ENCODE data around the gene DLG2. TPM values are rescaled to one million over a fixed set of nuclear protein-coding genes. Genes with fewer than 3 reads are reported as not detected.
"Not testable (repeated sequence)": the region's sequence is repeated elsewhere in the genome, so short reads cannot be mapped to it uniquely, and the experiment has no call there.

The DLG2 gene
- total and polyA plus RNA-seq, 2 of the 4 experiments (the other 2 are of a cell fraction): 0.31 to 0.36 TPM

DNA sequence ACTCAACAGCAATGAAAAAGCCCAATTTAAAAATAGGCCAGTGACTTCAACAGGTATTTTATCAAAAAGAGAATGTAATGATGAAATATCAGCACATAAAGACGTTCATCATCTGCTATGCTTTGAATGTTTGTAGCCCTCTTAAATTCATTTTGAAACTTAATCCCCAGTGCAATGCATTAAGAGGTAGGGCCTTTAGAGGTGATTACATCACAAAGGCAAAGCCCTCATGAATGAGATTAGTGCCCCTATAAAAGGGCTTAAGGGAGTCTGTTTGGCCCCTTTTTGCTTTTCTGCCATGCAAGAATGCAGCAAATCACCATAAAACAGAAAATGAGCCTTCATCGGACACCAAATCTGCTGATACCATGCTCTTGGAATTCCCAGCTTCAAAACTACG, 637.0 kb downstream of the DLG2 start:
- no peak overlapping the region for H3K9ac ChIP-seq (ENCODE audit: low read depth, low read length)
- H4K20me1 ChIP-seq (ENCODE audit: insufficient read depth, low read length): no peaks in the 10 kb centered on the region
- H3K23ac ChIP-seq (ENCODE audit: low read depth, low read length): no peak overlapping the region
- H2AFZ ChIP-seq (replicated peaks; ENCODE audit: low read length, poor library complexity): no peak overlapping the region
- no TSS peak for BruUV-seq (replicated peaks)
- no peak overlapping the region for H3K14ac ChIP-seq (replicated peaks; ENCODE audit: low read depth, low read length)
- H2AK5ac ChIP-seq (ENCODE audit: low read depth, low read length): no peak overlapping the region
- no peak overlapping the region for H2BK5ac ChIP-seq (ENCODE audit: low read depth, low read length, poor library complexity, severe bottlenecking)
- no peak overlapping the region for H3K56ac ChIP-seq (ENCODE audit: extremely low read depth, insufficient read depth, low read length)
- H4K8ac ChIP-seq (ENCODE audit: low read depth in 2 of 2, low read length in 2 of 2): no peak overlapping the region
- no peaks in the 10 kb centered on the region for H3K9me1 ChIP-seq (ENCODE audit: insufficient read depth, low read length)
- ChIA-PET POLR2A (ENCODE audit: unreplicated experiment) (no interaction called here), CTCF (no interaction called here)
- H3K9me3 ChIP-seq (ENCODE audit: control insufficient read depth, insufficient read depth, low read length): no peaks in the 10 kb centered on the region; the same call in 1 of the 2 replicates
- no peak overlapping the region for H3K4me3 ChIP-seq (ENCODE audit: insufficient read depth, low read depth, low read length)
- no peaks in the 10 kb centered on the region for H3K79me1 ChIP-seq (ENCODE audit: low read depth in 1 of 2, low read length in 2 of 2)
- no peak overlapping the region for H2BK15ac ChIP-seq (ENCODE audit: low read depth, low read length)
- H3K36me3 ChIP-seq (ENCODE audit: control insufficient read depth, insufficient read depth, low read length): no peaks in the 10 kb centered on the region
- H4K91ac ChIP-seq (ENCODE audit: insufficient read depth, low read depth, low read length): no peak overlapping the region
- H2AK9ac ChIP-seq (replicated peaks; ENCODE audit: low read depth, low read length, poor library complexity): no peak overlapping the region
- H3K27ac ChIP-seq (ENCODE audit: insufficient read depth, low read length): no peak overlapping the region
- dilution Hi-C loops (cut with HindIII; ENCODE audit: low sequenced_read_pairs, unreplicated experiment) (no loop called here), in situ Hi-C loops (cut with MboI; ENCODE audit: low sequenced_read_pairs) (no loop called here), intact Hi-C loops (cut with micrococcal nuclease) (no loop called here)
- WGBS, 2 experiments (ENCODE audit: extremely low coverage in 2 of 2, insufficient read length in 1 of 2): no CpG with 5 or more reads among the region's 3 CpGs
- H3K4ac ChIP-seq (ENCODE audit: low read depth, low read length): no peak overlapping the region
- TF ChIP-seq SMC3 (IDR thresholded peaks at IDR 0.05; ENCODE audit: low read depth, low read length): no peak
- TF ChIP-seq CEBPB (IDR thresholded peaks at IDR 0.05; ENCODE audit: low read depth, low read length): no peak
- TF ChIP-seq MAFK (IDR thresholded peaks at IDR 0.05; ENCODE audit: low read depth, low read length): no peak
- TF ChIP-seq RAD21 (IDR thresholded peaks at IDR 0.05; ENCODE audit: low read length): no peak
- no peak for TF ChIP-seq BHLHE40 (IDR thresholded peaks at IDR 0.05; ENCODE audit: low read depth, low read length)
- no peak for TF ChIP-seq POLR2A (IDR thresholded peaks at IDR 0.05; ENCODE audit: low read depth, low read length)
- TF ChIP-seq, protein P1, sequence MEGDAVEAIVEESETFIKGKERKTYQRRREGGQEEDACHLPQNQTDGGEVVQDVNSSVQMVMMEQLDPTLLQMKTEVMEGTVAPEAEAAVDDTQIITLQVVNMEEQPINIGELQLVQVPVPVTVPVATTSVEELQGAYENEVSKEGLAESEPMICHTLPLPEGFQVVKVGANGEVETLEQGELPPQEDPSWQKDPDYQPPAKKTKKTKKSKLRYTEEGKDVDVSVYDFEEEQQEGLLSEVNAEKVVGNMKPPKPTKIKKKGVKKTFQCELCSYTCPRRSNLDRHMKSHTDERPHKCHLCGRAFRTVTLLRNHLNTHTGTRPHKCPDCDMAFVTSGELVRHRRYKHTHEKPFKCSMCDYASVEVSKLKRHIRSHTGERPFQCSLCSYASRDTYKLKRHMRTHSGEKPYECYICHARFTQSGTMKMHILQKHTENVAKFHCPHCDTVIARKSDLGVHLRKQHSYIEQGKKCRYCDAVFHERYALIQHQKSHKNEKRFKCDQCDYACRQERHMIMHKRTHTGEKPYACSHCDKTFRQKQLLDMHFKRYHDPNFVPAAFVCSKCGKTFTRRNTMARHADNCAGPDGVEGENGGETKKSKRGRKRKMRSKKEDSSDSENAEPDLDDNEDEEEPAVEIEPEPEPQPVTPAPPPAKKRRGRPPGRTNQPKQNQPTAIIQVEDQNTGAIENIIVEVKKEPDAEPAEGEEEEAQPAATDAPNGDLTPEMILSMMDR (conservative IDR thresholded peaks at IDR 0.05; ENCODE audit: low read depth, low read length): no peak
- no peak for TF ChIP-seq RFX5 (IDR thresholded peaks at IDR 0.05; ENCODE audit: low read depth, low read length)
- TF ChIP-seq CHD1 (IDR thresholded peaks at IDR 0.05; ENCODE audit: low read depth, low read length): no peak
- H4K5ac ChIP-seq (ENCODE audit: low read depth, low read length): no peak overlapping the region
- no peak overlapping the region for H2BK120ac ChIP-seq (ENCODE audit: low read depth, low read length)
- no peak for ATAC-seq (ENCODE audit: low read depth)
- no peak for DNase-seq
- no peak overlapping the region for H2BK20ac ChIP-seq (ENCODE audit: low read depth, low read length)
- no peak overlapping the region for H3K4me2 ChIP-seq (ENCODE audit: low read depth, low read length)
- H3K4me1 ChIP-seq (ENCODE audit: control insufficient read depth, insufficient read depth, low read length): no peaks in the 10 kb centered on the region
- no peak overlapping the region for H3K18ac ChIP-seq (ENCODE audit: low read depth, low read length)
- H3K27me3 ChIP-seq (ENCODE audit: control insufficient read depth, insufficient read depth, low read length): no peaks in the 10 kb centered on the region

GRCh38 chr11:84987686-84988187, 639.4 kb downstream of the DLG2 start:
- BruUV-seq (replicated peaks); H2BK15ac ChIP-seq (ENCODE audit: low read depth, low read length); H3K18ac ChIP-seq (ENCODE audit: low read depth, low read length); in situ Hi-C loops (cut with MboI; ENCODE audit: low sequenced_read_pairs); H2BK120ac ChIP-seq (ENCODE audit: low read depth, low read length); H3K4me3 ChIP-seq (ENCODE audit: insufficient read depth, low read depth, low read length); H2BK5ac ChIP-seq (ENCODE audit: low read depth, low read length, poor library complexity, severe bottlenecking); H3K4ac ChIP-seq (ENCODE audit: low read depth, low read length); H3K9me1 ChIP-seq (ENCODE audit: insufficient read depth, low read length); H4K91ac ChIP-seq (ENCODE audit: insufficient read depth, low read depth, low read length); H3K56ac ChIP-seq (ENCODE audit: extremely low read depth, insufficient read depth, low read length); H3K14ac ChIP-seq (replicated peaks; ENCODE audit: low read depth, low read length); H2BK20ac ChIP-seq (ENCODE audit: low read depth, low read length); H2AK9ac ChIP-seq (replicated peaks; ENCODE audit: low read depth, low read length, poor library complexity); ATAC-seq (ENCODE audit: low read depth); H4K8ac ChIP-seq (ENCODE audit: low read depth in 2 of 2, low read length in 2 of 2); H3K9me3 ChIP-seq (ENCODE audit: control insufficient read depth, insufficient read depth, low read length); H3K27me3 ChIP-seq (ENCODE audit: control insufficient read depth, insufficient read depth, low read length); intact Hi-C loops (cut with micrococcal nuclease); H3K27ac ChIP-seq (ENCODE audit: insufficient read depth, low read length); H4K20me1 ChIP-seq (ENCODE audit: insufficient read depth, low read length); H3K36me3 ChIP-seq (ENCODE audit: control insufficient read depth, insufficient read depth, low read length); H2AFZ ChIP-seq (replicated peaks; ENCODE audit: low read length, poor library complexity); H3K4me2 ChIP-seq (ENCODE audit: low read depth, low read length); H2AK5ac ChIP-seq (ENCODE audit: low read depth, low read length); DNase-seq; H4K5ac ChIP-seq (ENCODE audit: low read depth, low read length); dilution Hi-C loops (cut with HindIII; ENCODE audit: low sequenced_read_pairs, unreplicated experiment); H3K9ac ChIP-seq (ENCODE audit: low read depth, low read length); CTCF ChIA-PET; H3K79me1 ChIP-seq (ENCODE audit: low read depth in 1 of 2, low read length in 2 of 2); H3K4me1 ChIP-seq (ENCODE audit: control insufficient read depth, insufficient read depth, low read length); H3K23ac ChIP-seq (ENCODE audit: low read depth, low read length): not testable (repeated sequence)
- POLR2A ChIA-PET (ENCODE audit: unreplicated experiment): interaction anchor here (0.6 kb wide), 1 partner anchor 255 kb away, joined by 3 read pairs; no protein-coding TSS in a partner anchor
- WGBS, 2 experiments (ENCODE audit: extremely low coverage in 2 of 2, insufficient read length in 1 of 2): no CpG with 5 or more reads among the region's 3 CpGs

All from IMR-90 (cell line).